A549 treated with AZD2906 at 1 μM for 4 hours (cell line): ENCODE results near the gene FAM151B. TPM values are rescaled to one million over a fixed set of nuclear protein-coding genes. Genes with fewer than 3 reads are reported as not detected.

Source experiments
- total RNA-seq: library from RNA; stranded (reverse); fragments of 200-300 nt; extraction: Qiagen RNA extraction; gene quantifications from 5 replicates; pipeline ENCODE4 v1.2.3, GENCODE V29; 2022

Gene FAM151B
- total RNA-seq, result 1.0 to 1.7 TPM (median 1.7 TPM) in 5 replicates

GRCh38 chr5:80487829-80488721 lies at the start of gene FAM151B:
Gene FAM151B, plus strand, starts transcription at chr5:80488100. Its CDS starts 24 bp downstream, at chr5:80488124.

GRCh38 chr5:80569961-80570786 lies 82.3 kb downstream of the FAM151B start, which contains the start of gene ANKRD34B:
Gene ANKRD34B, minus strand, starts transcription at chr5:80570280. Its CDS starts 10,261 bp downstream, at chr5:80560019.

Other genes starting within 250 kb of the FAM151B start
- 4.6 to 7.2 TPM (median 5.5 TPM) in 5 replicates for gene SERINC5, start 232.1 kb upstream of the FAM151B start, total RNA-seq
- not detected in 5 replicates for gene SPZ1, start 168.1 kb upstream of the FAM151B start, total RNA-seq
- gene ZFYVE16, start 80.0 kb upstream of the FAM151B start, total RNA-seq, result 10.3 to 15.4 TPM (median 13.3 TPM) in 5 replicates
- gene ANKRD34B, start 82.2 kb downstream of the FAM151B start, total RNA-seq, result 0.03 to 0.15 TPM (median 0.06 TPM) in 5 replicates
- gene MSH3, start 166.6 kb downstream of the FAM151B start, total RNA-seq, result 5.8 to 8.3 TPM (median 6.9 TPM) in 5 replicates
- 43.2 to 69.0 TPM (median 45.9 TPM) in 5 replicates for gene DHFR, start 166.9 kb downstream of the FAM151B start, total RNA-seq